NT2/D1 (cell line): Measurements from ENCODE around the gene TOP2B.

Experiments used
- DNase-seq: peaks from one replicate; pipeline ENCODE4 v3.0.0-alpha.2; 2011; ENCODE audit warnings: low read depth, low spot score
- H3K27me3 ChIP-seq: 2 replicates; pipeline ENCODE4 v1.6.0; 2011; ENCODE audit warnings: mild to moderate bottlenecking; ENCODE audit not compliant: insufficient read length, insufficient read depth
- H3K36me3 ChIP-seq: 2 replicates; pipeline ENCODE4 v1.6.1; 2011; ENCODE audit warnings: mild to moderate bottlenecking, low read length, mixed read lengths; ENCODE audit not compliant: insufficient read depth, insufficient read length
- H3K4me1 ChIP-seq: 2 replicates; pipeline ENCODE4 v1.5.1; 2011; ENCODE audit not compliant: insufficient read depth, insufficient read length
- H3K4me3 ChIP-seq: 2 replicates; pipeline ENCODE4 v1.5.1; 2011; ENCODE audit warnings: low read depth; ENCODE audit not compliant: insufficient read length
- H3K9ac ChIP-seq: 2 replicates; pipeline ENCODE4 v1.6.0; 2011; ENCODE audit warnings: low read depth; ENCODE audit not compliant: insufficient read length
- H3K9me3 ChIP-seq: 2 replicates; pipeline ENCODE4 v1.5.1; 2011; ENCODE audit warnings: mild to moderate bottlenecking, low read length; ENCODE audit not compliant: insufficient read depth
- SUZ12 ChIP-seq: IDR thresholded peaks from 2 replicates; pipeline ENCODE4 v1.6.1; 2011; ENCODE audit not compliant: insufficient read length, insufficient read depth; ENCODE audit errors: extremely low read depth
- YY1 ChIP-seq: IDR thresholded peaks from 2 replicates; pipeline ENCODE4 v1.6.1; 2011; ENCODE audit not compliant: insufficient read length, insufficient read depth
- ZNF274 ChIP-seq: IDR thresholded peaks from 2 replicates; pipeline ENCODE4 v1.6.1; 2011; ENCODE audit warnings: mild to moderate bottlenecking, low read depth, low read length

The TOP2B gene

DNA sequence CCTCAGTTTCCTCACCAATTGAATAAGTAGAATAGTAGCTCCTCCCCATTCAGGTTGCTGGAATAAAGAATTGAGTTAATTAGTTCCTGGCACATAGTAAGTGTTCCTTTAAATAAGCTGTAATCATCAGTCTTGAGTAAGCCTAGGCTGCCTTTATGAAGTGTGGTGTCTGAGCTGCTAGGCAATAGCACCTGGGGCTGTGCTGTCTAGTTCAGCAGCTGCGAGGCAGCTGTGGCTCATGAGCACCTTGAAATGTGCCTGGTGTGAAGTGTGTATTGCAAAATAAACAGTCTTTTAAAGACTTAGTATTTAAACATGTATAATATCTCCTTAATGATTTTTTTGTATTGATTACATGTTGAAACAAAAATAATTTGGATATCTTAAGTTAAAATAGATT lies 77.6 kb downstream of the TOP2B start:
- no peak overlapping the region for H3K4me3 ChIP-seq
- DNase-seq: no peak
- H3K4me1 ChIP-seq: no peaks in the 10 kb centered on the region
- no peaks in the 10 kb centered on the region for H3K36me3 ChIP-seq
- H3K9me3 ChIP-seq: peaks cover 14% of the 10 kb centered on the region; the same call in 1 of the 2 replicates
- H3K9ac ChIP-seq: no peak overlapping the region
- no peaks in the 10 kb centered on the region for H3K27me3 ChIP-seq
- TF ChIP-seq YY1 (no peak), ZNF274 (no peak)

DNA sequence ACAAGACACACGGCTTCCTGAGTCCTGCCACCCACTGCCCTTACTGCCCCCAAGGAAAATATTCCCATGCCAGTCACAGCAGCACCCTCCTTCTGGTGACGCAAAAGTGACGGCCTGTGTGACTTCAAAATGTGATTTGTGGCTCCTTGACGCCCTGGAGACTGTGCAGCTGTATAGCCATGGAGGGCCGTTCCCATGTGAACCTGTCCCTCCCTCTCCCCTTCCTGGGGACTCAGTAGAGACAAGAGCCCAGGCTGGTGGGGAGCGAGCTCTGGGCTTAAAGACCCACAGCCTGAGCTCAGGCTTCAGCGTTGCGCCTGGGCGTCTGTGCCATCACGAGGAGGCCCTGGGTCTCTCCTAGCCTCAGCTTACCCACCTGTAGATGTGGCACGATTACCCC lies 78.2 kb downstream of the TOP2B start:
- Histone ChIP-seq H3K27me3 (no peaks in the 10 kb centered on the region), H3K36me3 (no peaks in the 10 kb centered on the region), H3K9me3 (peaks cover 20% of the 10 kb centered on the region; the same call in 1 of the 2 replicates), H3K9ac (no peak overlapping the region), H3K4me3 (no peak overlapping the region), H3K4me1 (no peaks in the 10 kb centered on the region)
- TF ChIP-seq SUZ12 (no peak), YY1 (no peak), ZNF274 (no peak)
- DNase-seq: no peak

DNA sequence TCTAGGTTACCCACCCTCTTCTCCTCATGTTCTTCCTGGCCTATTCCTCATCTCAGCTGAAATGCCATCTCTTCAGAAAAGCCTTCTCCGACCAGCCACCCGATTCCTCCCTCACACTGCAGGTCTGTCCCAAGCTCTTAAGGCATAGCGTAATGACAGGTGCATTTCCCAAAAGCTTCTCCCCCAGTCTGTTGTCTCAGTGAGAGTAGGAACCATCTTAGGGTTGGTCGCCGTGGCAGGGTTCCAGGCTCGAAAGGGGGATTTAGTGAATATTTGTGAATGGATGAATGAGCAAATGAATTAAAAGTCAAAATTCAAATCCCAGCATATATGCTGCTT lies 78.6 kb downstream of the TOP2B start:
- H3K9ac ChIP-seq: no peak overlapping the region
- H3K9me3 ChIP-seq: peaks cover 20% of the 10 kb centered on the region; the same call in 1 of the 2 replicates
- H3K36me3 ChIP-seq: no peaks in the 10 kb centered on the region
- DNase-seq: no peak
- H3K27me3 ChIP-seq: no peaks in the 10 kb centered on the region
- no peaks in the 10 kb centered on the region for H3K4me1 ChIP-seq
- no peak overlapping the region for H3K4me3 ChIP-seq
- TF ChIP-seq ZNF274: no peak
- TF ChIP-seq YY1: no peak
- TF ChIP-seq SUZ12: no peak

DNA sequence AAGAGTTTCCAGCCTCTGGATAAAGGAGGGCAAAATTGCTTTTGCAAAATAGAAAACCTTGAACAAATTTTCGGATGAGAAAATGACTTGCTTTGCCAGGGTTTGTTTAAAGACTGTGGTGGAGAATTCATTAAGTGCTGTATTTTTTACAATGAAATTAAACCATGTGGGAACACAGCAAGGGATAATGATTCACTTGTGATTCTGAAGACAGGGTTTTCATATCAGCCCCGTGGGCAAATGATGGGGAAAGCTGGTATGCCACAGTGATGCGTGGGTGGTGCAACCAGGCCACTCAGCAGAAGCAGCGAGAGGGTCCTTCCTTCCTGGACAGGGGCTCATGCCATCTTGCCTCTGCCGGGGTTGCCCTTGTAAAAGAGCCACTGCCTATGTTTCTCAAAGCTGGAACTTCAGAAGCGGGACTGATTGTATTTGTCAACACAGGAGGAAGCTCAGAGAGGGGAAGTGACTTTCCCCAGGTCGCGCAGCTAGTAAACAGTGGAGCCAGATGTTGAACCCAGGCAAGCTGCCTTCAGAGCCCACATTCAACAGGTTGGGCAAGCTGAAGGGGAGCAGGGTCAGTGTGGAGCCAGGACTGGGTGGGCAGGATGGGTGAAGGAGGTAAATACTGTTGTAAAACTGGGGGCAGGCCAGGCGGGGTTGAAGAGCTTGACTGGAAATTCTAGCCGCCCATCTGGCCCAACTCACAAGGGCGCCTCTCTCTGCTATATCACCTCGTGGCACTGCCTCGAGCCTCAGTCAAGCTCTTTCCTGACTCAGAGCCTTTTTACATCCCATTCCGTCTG lies 79.1 kb downstream of the TOP2B start:
- no peak overlapping the region for H3K9ac ChIP-seq
- no peaks in the 10 kb centered on the region for H3K36me3 ChIP-seq
- peaks cover 20% of the 10 kb centered on the region; the same call in 1 of the 2 replicates for H3K9me3 ChIP-seq
- no peak for DNase-seq
- H3K4me3 ChIP-seq: no peak overlapping the region
- no peaks in the 10 kb centered on the region for H3K27me3 ChIP-seq
- no peak for TF ChIP-seq SUZ12
- no peak for TF ChIP-seq ZNF274
- no peak for TF ChIP-seq YY1
- H3K4me1 ChIP-seq: no peaks in the 10 kb centered on the region

DNA sequence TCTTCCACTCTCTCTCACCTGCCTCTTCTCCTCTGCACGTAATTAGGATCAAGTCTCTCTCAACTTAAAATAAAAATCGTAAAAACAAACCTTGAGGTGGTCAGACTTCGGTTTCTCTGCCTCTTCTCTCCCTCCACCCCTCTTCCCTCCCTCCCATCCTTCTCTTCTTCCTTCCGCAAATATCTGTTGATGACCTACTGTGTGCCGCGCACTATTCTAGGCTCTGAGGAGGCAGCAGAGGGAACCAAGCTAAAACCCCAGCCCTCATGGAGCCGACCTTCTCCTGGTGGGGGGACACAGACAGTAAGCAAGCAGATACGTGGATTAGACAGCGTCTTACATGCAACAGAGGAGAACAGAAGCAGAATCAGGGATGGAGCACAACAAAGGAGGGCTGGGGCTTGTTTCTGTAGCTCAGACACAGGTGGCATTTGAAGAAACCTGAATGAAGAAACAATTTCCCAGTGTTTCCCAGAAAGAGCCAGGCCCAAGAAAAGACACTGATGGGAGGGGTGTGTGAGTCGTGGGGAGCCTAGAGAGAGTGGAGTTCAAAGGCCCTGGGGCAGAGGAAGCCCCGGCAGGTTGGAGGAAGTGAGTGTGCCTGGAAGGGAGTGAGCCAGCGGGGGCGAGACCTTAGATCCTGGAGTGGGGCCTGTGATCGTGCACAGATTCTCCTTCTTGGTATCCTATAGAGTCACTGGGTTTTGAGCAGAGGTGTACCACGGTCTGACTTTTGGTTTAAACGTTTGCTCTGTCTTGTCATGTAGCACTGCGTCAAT lies 80.5 kb downstream of the TOP2B start:
- no peaks in the 10 kb centered on the region for H3K27me3 ChIP-seq

DNA sequence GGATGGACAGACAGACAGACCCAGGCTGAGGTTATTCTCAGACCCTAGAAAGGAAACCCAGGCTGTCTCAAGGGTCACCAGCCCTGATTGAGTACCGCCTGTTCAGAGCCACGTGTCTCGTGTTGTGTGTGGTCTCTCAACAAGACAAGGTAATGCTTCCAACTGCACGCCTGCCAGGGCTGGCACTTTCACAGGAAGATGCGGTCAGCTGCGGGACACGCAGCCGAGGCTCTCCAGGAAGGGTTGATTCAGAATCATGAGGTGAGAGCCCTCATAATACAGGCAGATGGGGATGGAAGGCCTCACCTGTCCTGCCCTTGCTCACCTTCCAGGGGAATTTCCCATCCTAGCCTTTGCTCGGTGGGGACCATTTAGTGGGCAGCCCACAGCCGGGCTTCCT lies 81.4 kb downstream of the TOP2B start:
- Histone ChIP-seq H3K9ac (no peak overlapping the region), H3K27me3 (no peaks in the 10 kb centered on the region), H3K36me3 (no peaks in the 10 kb centered on the region), H3K4me1 (no peaks in the 10 kb centered on the region), H3K4me3 (no peak overlapping the region), H3K9me3 (peaks cover 20% of the 10 kb centered on the region; the same call in 1 of the 2 replicates)
- no peak for DNase-seq
- TF ChIP-seq ZNF274 (no peak), SUZ12 (no peak), YY1 (no peak)

More for the DNA sequence above, 80.5 kb downstream of the TOP2B start:
- Histone ChIP-seq H3K4me1 (no peaks in the 10 kb centered on the region), H3K9ac (no peak overlapping the region), H3K4me3 (no peak overlapping the region), H3K36me3 (no peaks in the 10 kb centered on the region), H3K9me3 (peaks cover 20% of the 10 kb centered on the region; the same call in 1 of the 2 replicates)
- DNase-seq: no peak
- TF ChIP-seq SUZ12 (no peak), ZNF274 (no peak), YY1 (no peak)

DNA sequence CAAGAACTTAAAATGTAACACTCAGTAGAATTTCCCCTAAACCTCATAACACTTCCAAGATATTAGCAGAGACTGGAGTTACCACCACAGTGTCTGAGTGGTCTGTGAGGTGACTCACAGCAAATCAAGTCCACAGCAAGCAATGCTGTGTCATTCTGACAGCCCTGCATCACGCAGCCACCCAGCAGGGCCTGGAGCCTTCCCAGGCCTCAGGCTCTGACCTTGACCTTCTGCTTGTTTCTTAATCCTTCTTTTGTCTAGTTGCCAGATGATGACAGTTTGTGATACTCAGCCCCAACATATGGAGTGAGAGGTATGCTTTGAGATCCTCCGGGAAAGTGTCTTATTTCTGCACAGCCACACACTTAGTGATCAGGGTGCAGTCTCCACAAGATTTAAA lies 82.5 kb downstream of the TOP2B start:
- no peak for DNase-seq
- TF ChIP-seq YY1 (no peak), ZNF274 (no peak), SUZ12 (no peak)
- Histone ChIP-seq H3K4me3 (no peak overlapping the region), H3K27me3 (no peaks in the 10 kb centered on the region), H3K9me3 (peaks cover 15% of the 10 kb centered on the region; the same call in 1 of the 2 replicates), H3K4me1 (no peaks in the 10 kb centered on the region), H3K36me3 (no peaks in the 10 kb centered on the region), H3K9ac (no peak overlapping the region)
